ENCODE measurements around the gene ATP1B1. TPM values are rescaled to one million over a fixed set of nuclear protein-coding genes. Genes with fewer than 3 reads are reported as not detected.

ATP1B1 gene
- total and polyA plus RNA-seq, 2 experiments from 2014 or later: 220 to 602 TPM

GRCh38 chr1:169108223-169108622, 1.7 kb downstream of the ATP1B1 start:
- no peak for TF ChIP-seq CTCF (IDR thresholded peaks at IDR 0.05; ENCODE audit: low read depth, low read length)
- H3K9me3 ChIP-seq (ENCODE audit: low read depth): no peaks in the 10 kb centered on the region
- H3K4me1 ChIP-seq (ENCODE audit: low read depth): peaks cover 27% of the 10 kb centered on the region
- no peak for DNase-seq (ENCODE audit: low read depth in 1 of 2, low spot score in 1 of 2)
- H3K4me3 ChIP-seq: peak overlapping the region; percentile 100
- peaks cover 35% of the 10 kb centered on the region for H3K36me3 ChIP-seq
- H3K27me3 ChIP-seq: no peaks in the 10 kb centered on the region
- H3K27ac ChIP-seq: peak overlapping the region; percentile 94

GRCh38 chr1:169108863-169109560, 2.5 kb downstream of the ATP1B1 start:
- peak; percentile 21 for TF ChIP-seq CTCF (IDR thresholded peaks at IDR 0.05; ENCODE audit: low read depth, low read length)
- no peaks in the 10 kb centered on the region for H3K27me3 ChIP-seq
- peaks cover 43% of the 10 kb centered on the region for H3K36me3 ChIP-seq
- no peaks in the 10 kb centered on the region for H3K9me3 ChIP-seq (ENCODE audit: low read depth)
- peak overlapping the region; percentile 100 for H3K4me3 ChIP-seq
- H3K4me1 ChIP-seq (ENCODE audit: low read depth): peaks cover 29% of the 10 kb centered on the region
- peak overlapping the region; percentile 94 for H3K27ac ChIP-seq
- DNase-seq (ENCODE audit: low read depth in 1 of 2, low spot score in 1 of 2): peak; percentile 42 to 51

- no peak for TF ChIP-seq CTCF (IDR thresholded peaks at IDR 0.05; ENCODE audit: low read depth, low read length)
- DNase-seq (ENCODE audit: low read depth in 1 of 2, low spot score in 1 of 2): peak; percentile 94 to 96
- H3K36me3 ChIP-seq: peaks cover 50% of the 10 kb centered on the region
- no peaks in the 10 kb centered on the region for H3K9me3 ChIP-seq (ENCODE audit: low read depth)
- peak overlapping the region; percentile 94 for H3K27ac ChIP-seq
- no peaks in the 10 kb centered on the region for H3K27me3 ChIP-seq
- H3K4me1 ChIP-seq (ENCODE audit: low read depth): peaks cover 34% of the 10 kb centered on the region
- H3K4me3 ChIP-seq: peak overlapping the region; percentile 100
These were observed 3.2 kb downstream of the ATP1B1 start for GRCh38 chr1:169109561-169110134.

GRCh38 chr1:169110236-169110635, 3.7 kb downstream of the ATP1B1 start:
- H3K27me3 ChIP-seq: no peaks in the 10 kb centered on the region
- TF ChIP-seq CTCF (IDR thresholded peaks at IDR 0.05; ENCODE audit: low read depth, low read length): no peak

GRCh38 chr1:169110689-169111447, 4.4 kb downstream of the ATP1B1 start:
- H3K36me3 ChIP-seq: peaks cover 58% of the 10 kb centered on the region
- peak in 1 of 2 donors; percentile 62 for DNase-seq (ENCODE audit: low read depth in 1 of 2, low spot score in 1 of 2)
- peak overlapping the region; percentile 100 for H3K4me3 ChIP-seq
- H3K9me3 ChIP-seq (ENCODE audit: low read depth): no peaks in the 10 kb centered on the region
- peaks cover 45% of the 10 kb centered on the region for H3K4me1 ChIP-seq (ENCODE audit: low read depth)
- no peak for TF ChIP-seq CTCF (IDR thresholded peaks at IDR 0.05; ENCODE audit: low read depth, low read length)
- no peak overlapping the region for H3K27ac ChIP-seq
- no peaks in the 10 kb centered on the region for H3K27me3 ChIP-seq

More at GRCh38 chr1:169110236-169110635, 3.7 kb downstream of the ATP1B1 start:
- Histone ChIP-seq H3K9me3 (ENCODE audit: low read depth) (no peaks in the 10 kb centered on the region), H3K4me3 (peak overlapping the region; percentile 100), H3K4me1 (ENCODE audit: low read depth) (peaks cover 38% of the 10 kb centered on the region), H3K36me3 (peaks cover 52% of the 10 kb centered on the region), H3K27ac (peak overlapping the region; percentile 94)
- no peak for DNase-seq (ENCODE audit: low read depth in 1 of 2, low spot score in 1 of 2)
